SK-N-SH (cell line): ENCODE results near the gene MARK4. TPM values are rescaled to one million over a fixed set of nuclear protein-coding genes. Genes with fewer than 3 reads are reported as not detected.
"Not testable (repeated sequence)": the region's sequence is repeated elsewhere in the genome, so short reads cannot be mapped to it uniquely, and the experiment has no call there.

Source experiments
- CTCF ChIA-PET: fragments of 300-600, 350-600 bp; formaldehyde crosslinking; extraction: SDS; loops from one replicate; lab custom pipeline; 2021; lab: Yijun Ruan, JAX
- POLR2A ChIA-PET: fragments of 350-600 bp; sonication (Branson Sonifier 250); formaldehyde crosslinking; extraction: SDS; loops from one replicate; lab custom pipeline; 2020; ENCODE audit warnings: antibody characterized with exemption, inconsistent platforms; lab: Yijun Ruan, JAX
- DNase-seq: peaks from one replicate; pipeline ENCODE4 v3.0.0; 2012
- H2AFZ ChIP-seq: fragments of 200-600 bp; sonication (generic); 2 replicates; pipeline ENCODE4 v1.8.1; 2016; ENCODE audit warnings: antibody characterized with exemption, mild to moderate bottlenecking, low read depth
- H3F3A ChIP-seq: fragments of 200-600 bp; sonication (generic); replicated peaks from 2 replicates; pipeline ENCODE3; 2016; ENCODE audit warnings: antibody characterized with exemption, mild to moderate bottlenecking; ENCODE audit not compliant: insufficient read depth
- H3K27ac ChIP-seq, 2 experiments: fragments of 200-500 bp in 1 of 2; fragments of 200-600 bp in 1 of 2; sonication (Bioruptor generic) in 1 of 2; sonication (generic), shearing (Covaris generic) in 1 of 2; 2 replicates each; pipeline versions ENCODE4 v1.5.1 to v1.6.1; 2014 to 2016; ENCODE audit warnings: low read depth in 2 of 2, inconsistent platforms in 1 of 2, low read length in 1 of 2, mild to moderate bottlenecking in 1 of 2, mixed read lengths in 1 of 2
- H3K27me3 ChIP-seq: fragments of 200-600 bp; sonication (generic), shearing (Covaris generic); 2 replicates; pipeline ENCODE4 v1.6.1; 2016; ENCODE audit warnings: mixed run types; ENCODE audit not compliant: insufficient read depth
- H3K36me3 ChIP-seq, 2 experiments: fragments of 200-500 bp in 1 of 2; fragments of 200-600 bp in 1 of 2; sonication (Bioruptor generic) in 1 of 2; sonication (generic) in 1 of 2; replicated peaks in 1 of 2; 2 replicates each; pipeline versions ENCODE3 to v1.5.1; 2014 to 2016; ENCODE audit warnings: low read length in 1 of 2, mild to moderate bottlenecking in 1 of 2; ENCODE audit not compliant: insufficient read depth in 2 of 2, control insufficient read depth in 1 of 2
- H3K4me1 ChIP-seq, 2 experiments: fragments of 200-500 bp in 1 of 2; fragments of 200-600 bp in 1 of 2; sonication (Bioruptor generic) in 1 of 2; sonication (generic), shearing (Covaris generic) in 1 of 2; 2 replicates each; pipeline versions ENCODE4 v1.5.1 to v1.6.1; 2014 to 2016; ENCODE audit warnings: low read depth in 1 of 2, low read length in 1 of 2, mixed run types in 1 of 2; ENCODE audit not compliant: insufficient read depth in 2 of 2, control insufficient read depth in 1 of 2
- H3K4me2 ChIP-seq: fragments of 200-600 bp; sonication (generic), shearing (Covaris generic); 2 replicates; pipeline ENCODE4 v1.6.1; 2017; ENCODE audit warnings: mixed run types
- H3K4me3 ChIP-seq, 2 experiments: fragments of 200-500 bp in 1 of 2; fragments of 200-600 bp in 1 of 2; sonication (Bioruptor generic) in 1 of 2; sonication (generic), shearing (Covaris generic) in 1 of 2; 2 replicates each; pipeline versions ENCODE4 v1.5.1 to v1.8.1; 2014 to 2016; ENCODE audit warnings: low read depth in 2 of 2, inconsistent platforms in 1 of 2, low read length in 1 of 2, mild to moderate bottlenecking in 1 of 2, mixed read lengths in 1 of 2, moderate library complexity in 1 of 2
- H3K79me2 ChIP-seq: fragments of 200-600 bp; sonication (generic); 2 replicates; pipeline ENCODE4 v1.8.1; 2017; ENCODE audit warnings: mild to moderate bottlenecking; ENCODE audit not compliant: insufficient read depth
- H3K9ac ChIP-seq: fragments of 200-600 bp; sonication (generic); 2 replicates; pipeline ENCODE4 v1.6.1; 2017; ENCODE audit warnings: mixed run types
- H3K9me2 ChIP-seq: fragments of 200-600 bp; sonication (generic); 2 replicates; pipeline ENCODE4 v1.6.1; 2017; ENCODE audit warnings: mixed run types
- H3K9me3 ChIP-seq: fragments of 200-600 bp; sonication (generic); 2 replicates; pipeline ENCODE4 v1.6.1; 2017; ENCODE audit warnings: mixed run types, mild to moderate bottlenecking, moderate library complexity
- H4K20me1 ChIP-seq: fragments of 200-600 bp; sonication (generic); 2 replicates; pipeline ENCODE4 v1.6.1; 2017; ENCODE audit warnings: mild to moderate bottlenecking, mixed run types; ENCODE audit not compliant: insufficient read depth
- EZH2phosphoT487 ChIP-seq: fragments of 200-600 bp; sonication (generic); IDR thresholded peaks from 2 replicates; pipeline ENCODE4 v1.6.1; 2017; ENCODE audit warnings: low read depth, mixed run types, mild to moderate bottlenecking, antibody characterized with exemption, moderate library complexity, borderline replicate concordance
- FOXJ3 ChIP-seq: sonication (generic); formaldehyde crosslinking; IDR thresholded peaks from 2 replicates; pipeline ENCODE4 v1.5.1; 2020; ENCODE audit warnings: mild to moderate bottlenecking, missing genetic modification reagents
- FOXM1 ChIP-seq: IDR thresholded peaks from 2 replicates; pipeline ENCODE4 v1.4.0; 2012; ENCODE audit warnings: low read depth, mild to moderate bottlenecking
- GATA2 ChIP-seq: sonication (generic); formaldehyde crosslinking; IDR thresholded peaks from 2 replicates; pipeline ENCODE4 v1.5.0; 2020; ENCODE audit warnings: mild to moderate bottlenecking, missing genetic modification reagents
- IRF3 ChIP-seq: fragments of 150-350 bp; IDR thresholded peaks from 2 replicates; pipeline ENCODE4 v1.6.1; 2016; ENCODE audit warnings: mild to moderate bottlenecking, low read depth, low read length
- MEF2A ChIP-seq: IDR thresholded peaks from 2 replicates; pipeline ENCODE4 v1.4.0; 2012; ENCODE audit warnings: low read depth, borderline replicate concordance
- POLR2AphosphoS5 ChIP-seq: IDR thresholded peaks from 2 replicates; pipeline ENCODE4 v1.6.1; 2012; ENCODE audit warnings: low read depth, low read length
- RAD21 ChIP-seq: IDR thresholded peaks from 2 replicates; pipeline ENCODE4 v1.6.1; 2012; ENCODE audit warnings: mild to moderate bottlenecking, low read length
- SMC3 ChIP-seq: IDR thresholded peaks from 2 replicates; pipeline ENCODE4 v1.6.1; 2012; ENCODE audit warnings: low read depth, low read length, improper control_type of control experiment
- TCF12 ChIP-seq: IDR thresholded peaks from 2 replicates; pipeline ENCODE4 v1.4.0; 2012
- TEAD4 ChIP-seq: IDR thresholded peaks from 2 replicates; pipeline ENCODE4 v1.4.0; 2012; ENCODE audit warnings: mild to moderate bottlenecking, borderline replicate concordance; ENCODE audit not compliant: insufficient read depth
- USF1 ChIP-seq: IDR thresholded peaks from 2 replicates; pipeline ENCODE4 v1.4.0; 2012; ENCODE audit warnings: low read depth, borderline replicate concordance
- USF2 ChIP-seq: fragments of 150-350 bp; IDR thresholded peaks from 2 replicates; pipeline ENCODE4 v1.6.1; 2017; ENCODE audit warnings: antibody characterized with exemption, low read length, low read depth, borderline replicate concordance
- WGBS: methylation state at CpG from one replicate; pipeline ENCODE4 v1.1.6; 2017; ENCODE audit warnings: low lambda C conversion rate; 5-methylcytosine and 5-hydroxymethylcytosine counted together
- polyA plus RNA-seq, 3 experiments: library from polyadenylated mRNA; depleted of rRNA; stranded (reverse); fragments of >200 nt; gene quantifications; 2 replicates each; pipeline ENCODE4 v1.2.3, GENCODE V29; 2012
- TF ChIP-seq, protein P1 (sequence below): IDR thresholded peaks from 2 replicates; pipeline ENCODE4 v1.4.0; 2012; ENCODE audit warnings: low read depth
- TF ChIP-seq, protein P2 (sequence below): IDR thresholded peaks from 2 replicates; pipeline ENCODE4 v1.4.0; 2012; ENCODE audit warnings: low read depth, borderline replicate concordance

MARK4 gene
- polyA plus RNA-seq, 1 of the 3 experiments (the other 2 are of a cell fraction), result 16.3 TPM

DNA sequence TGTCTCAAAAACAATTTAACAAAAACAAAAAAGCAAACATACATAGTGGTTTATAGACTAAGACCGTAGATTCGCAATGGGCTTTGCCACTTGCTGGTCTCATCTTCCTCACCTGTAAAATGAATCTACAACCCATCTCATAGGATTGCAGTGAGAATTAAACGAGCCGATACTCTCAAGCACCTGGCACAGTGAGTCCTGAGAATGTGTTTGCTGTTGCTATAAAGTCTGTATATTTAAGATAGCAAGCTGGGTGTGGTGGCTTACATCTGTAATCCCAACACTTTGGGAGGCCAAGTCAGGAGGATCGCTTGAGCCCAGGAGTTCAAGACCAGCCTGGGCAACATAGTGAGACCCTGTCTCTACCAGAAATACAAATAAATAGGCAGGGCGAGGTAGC lies 28.3 kb upstream of the MARK4 start (continued):
- TF ChIP-seq, protein P1, sequence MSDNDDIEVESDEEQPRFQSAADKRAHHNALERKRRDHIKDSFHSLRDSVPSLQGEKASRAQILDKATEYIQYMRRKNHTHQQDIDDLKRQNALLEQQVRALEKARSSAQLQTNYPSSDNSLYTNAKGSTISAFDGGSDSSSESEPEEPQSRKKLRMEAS, result no peak
- TF ChIP-seq FOXM1, result no peak

DNA sequence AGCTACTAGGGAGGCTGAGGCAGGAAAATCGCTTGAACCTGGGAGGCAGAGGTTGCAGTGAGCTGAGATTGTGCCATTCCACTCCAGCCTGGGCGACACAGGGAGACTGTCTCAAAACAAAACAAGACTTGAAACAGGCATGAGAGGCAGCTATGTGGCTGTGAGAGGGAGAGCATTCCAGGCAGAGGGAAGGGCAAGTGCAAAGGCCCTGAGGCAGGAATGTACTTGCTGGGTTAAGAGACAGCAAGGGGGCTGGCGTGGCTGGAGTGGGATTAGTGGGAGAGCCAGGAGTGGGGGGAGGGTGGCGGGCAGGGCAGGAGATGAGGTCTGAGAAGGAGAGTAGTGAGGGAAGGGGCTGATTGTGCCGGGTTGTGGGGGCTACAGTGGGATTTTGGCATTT lies 27.2 kb upstream of the MARK4 start:
- no peak overlapping the region for H2AFZ ChIP-seq
- no peaks in the 10 kb centered on the region for H3K79me2 ChIP-seq
- H3K4me1 ChIP-seq, result no peaks in the 10 kb centered on the region
- H3K4me2 ChIP-seq, result no peak overlapping the region
- H4K20me1 ChIP-seq, result no peaks in the 10 kb centered on the region
- 38% methylated on average over 5 of the region's 5 CpGs for WGBS
- TF ChIP-seq TEAD4, result no peak
- no peak for TF ChIP-seq USF2
- no peak for TF ChIP-seq USF1
- no peak for TF ChIP-seq TCF12
- TF ChIP-seq IRF3, result no peak
- H3K9ac ChIP-seq, result no peak overlapping the region
- no peak overlapping the region for H3K27ac ChIP-seq
- H3K4me3 ChIP-seq, result no peak overlapping the region
- no peaks in the 10 kb centered on the region for H3F3A ChIP-seq
- ChIA-PET POLR2A (no interaction called here), CTCF (interaction anchor here (1.0 to 1.4 kb wide), 2 partner anchors 20 to 115 kb away, joined by 3 read pairs; no protein-coding TSS in a partner anchor)
- H3K9me2 ChIP-seq, result no peaks in the 10 kb centered on the region
- peaks cover 53% of the 10 kb centered on the region for H3K27me3 ChIP-seq
- no peaks in the 10 kb centered on the region for H3K36me3 ChIP-seq
- no peaks in the 10 kb centered on the region for H3K9me3 ChIP-seq
- peak; percentile 10 for DNase-seq

DNA sequence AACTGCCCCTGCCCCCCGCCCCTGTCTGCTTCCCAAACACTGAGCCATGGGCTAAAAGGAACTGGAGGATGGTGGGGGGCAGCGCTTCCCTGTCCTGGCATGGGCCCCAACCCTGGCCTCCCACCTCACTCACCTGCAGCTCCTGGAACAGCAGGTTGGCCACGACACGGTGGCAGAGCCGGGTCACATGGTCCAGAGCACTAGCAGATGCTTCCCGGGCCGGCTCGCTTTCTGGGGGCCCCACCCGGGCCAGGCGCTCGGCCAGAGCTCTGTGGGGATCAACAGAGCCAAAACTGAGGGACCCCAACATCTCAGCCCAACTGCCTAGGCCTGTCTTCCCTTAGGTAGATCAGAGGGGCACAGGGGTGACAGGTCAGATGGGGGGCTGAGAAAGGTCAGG lies 26.4 kb upstream of the MARK4 start:
- Histone ChIP-seq H3K9me3 (no peaks in the 10 kb centered on the region), H3K36me3 (no peaks in the 10 kb centered on the region), H3K27ac (no peak overlapping the region), H3F3A (no peaks in the 10 kb centered on the region), H3K79me2 (no peaks in the 10 kb centered on the region), H3K27me3 (peaks cover 53% of the 10 kb centered on the region), H3K4me3 (no peak overlapping the region), H3K4me2 (no peak overlapping the region), H3K4me1 (no peaks in the 10 kb centered on the region), H2AFZ (no peak overlapping the region), H3K9me2 (no peaks in the 10 kb centered on the region), H4K20me1 (no peaks in the 10 kb centered on the region), H3K9ac (no peak overlapping the region)
- POLR2A ChIA-PET, result no interaction called here
- no peak for DNase-seq
- TF ChIP-seq RAD21 (no peak), GATA2 (no peak), EZH2phosphoT487 (no peak), TEAD4 (no peak), SMC3 (no peak), POLR2AphosphoS5 (no peak), TCF12 (no peak), FOXJ3 (no peak), MEF2A (no peak)
- TF ChIP-seq, protein P2, sequence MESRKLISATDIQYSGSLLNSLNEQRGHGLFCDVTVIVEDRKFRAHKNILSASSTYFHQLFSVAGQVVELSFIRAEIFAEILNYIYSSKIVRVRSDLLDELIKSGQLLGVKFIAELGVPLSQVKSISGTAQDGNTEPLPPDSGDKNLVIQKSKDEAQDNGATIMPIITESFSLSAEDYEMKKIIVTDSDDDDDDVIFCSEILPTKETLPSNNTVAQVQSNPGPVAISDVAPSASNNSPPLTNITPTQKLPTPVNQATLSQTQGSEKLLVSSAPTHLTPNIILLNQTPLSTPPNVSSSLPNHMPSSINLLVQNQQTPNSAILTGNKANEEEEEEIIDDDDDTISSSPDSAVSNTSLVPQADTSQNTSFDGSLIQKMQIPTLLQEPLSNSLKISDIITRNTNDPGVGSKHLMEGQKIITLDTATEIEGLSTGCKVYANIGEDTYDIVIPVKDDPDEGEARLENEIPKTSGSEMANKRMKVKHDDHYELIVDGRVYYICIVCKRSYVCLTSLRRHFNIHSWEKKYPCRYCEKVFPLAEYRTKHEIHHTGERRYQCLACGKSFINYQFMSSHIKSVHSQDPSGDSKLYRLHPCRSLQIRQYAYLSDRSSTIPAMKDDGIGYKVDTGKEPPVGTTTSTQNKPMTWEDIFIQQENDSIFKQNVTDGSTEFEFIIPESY, result no peak
- TF ChIP-seq, protein P1, result no peak
- CTCF ChIA-PET, result interaction anchor here (1.0 kb wide), 1 partner anchor 21 kb away, joined by 3 read pairs; no protein-coding TSS in a partner anchor
- 32% methylated on average over 6 of the region's 11 CpGs for WGBS

- DNase-seq, H3K79me2 ChIP-seq, H4K20me1 ChIP-seq, H3F3A ChIP-seq, H3K4me2 ChIP-seq, H3K9me2 ChIP-seq, H3K9ac ChIP-seq, H3K36me3 ChIP-seq, H3K4me1 ChIP-seq, CTCF ChIA-PET, H2AFZ ChIP-seq, POLR2A ChIA-PET, H3K9me3 ChIP-seq, H3K4me3 ChIP-seq, H3K27ac ChIP-seq: not testable (repeated sequence)
- peaks cover 24% of the 10 kb centered on the region for H3K27me3 ChIP-seq
- WGBS, result 25% methylated on average over 2 of the region's 2 CpGs
These were observed 22.0 kb upstream of the MARK4 start for GRCh38 chr19:45229056-45229455.
